SK-N-SH (cell line): Measurements from ENCODE around the gene ABCB4. TPM values are rescaled to one million over a fixed set of nuclear protein-coding genes. Genes with fewer than 3 reads are reported as not detected.

ENCODE experiments used
- CTCF ChIA-PET: fragments of 300-600, 350-600 bp; formaldehyde crosslinking; extraction: SDS; loops from one replicate; lab custom pipeline; 2021; lab: Yijun Ruan, JAX
- POLR2A ChIA-PET: fragments of 350-600 bp; sonication (Branson Sonifier 250); formaldehyde crosslinking; extraction: SDS; loops from one replicate; lab custom pipeline; 2020; ENCODE audit warnings: antibody characterized with exemption, inconsistent platforms; lab: Yijun Ruan, JAX
- DNase-seq: peaks from one replicate; pipeline ENCODE4 v3.0.0; 2012
- H2AFZ ChIP-seq: fragments of 200-600 bp; sonication (generic); 2 replicates; pipeline ENCODE4 v1.8.1; 2016; ENCODE audit warnings: antibody characterized with exemption, mild to moderate bottlenecking, low read depth
- H3F3A ChIP-seq: fragments of 200-600 bp; sonication (generic); replicated peaks from 2 replicates; pipeline ENCODE3; 2016; ENCODE audit warnings: antibody characterized with exemption, mild to moderate bottlenecking; ENCODE audit not compliant: insufficient read depth
- H3K27ac ChIP-seq, 2 experiments: fragments of 200-500 bp in 1 of 2; fragments of 200-600 bp in 1 of 2; sonication (Bioruptor generic) in 1 of 2; sonication (generic), shearing (Covaris generic) in 1 of 2; 2 replicates each; pipeline versions ENCODE4 v1.5.1 to v1.6.1; 2014 to 2016; ENCODE audit warnings: low read depth in 2 of 2, inconsistent platforms in 1 of 2, low read length in 1 of 2, mild to moderate bottlenecking in 1 of 2, mixed read lengths in 1 of 2
- H3K27me3 ChIP-seq: fragments of 200-600 bp; sonication (generic), shearing (Covaris generic); 2 replicates; pipeline ENCODE4 v1.6.1; 2016; ENCODE audit warnings: mixed run types; ENCODE audit not compliant: insufficient read depth
- H3K36me3 ChIP-seq, 2 experiments: fragments of 200-500 bp in 1 of 2; fragments of 200-600 bp in 1 of 2; sonication (Bioruptor generic) in 1 of 2; sonication (generic) in 1 of 2; replicated peaks in 1 of 2; 2 replicates each; pipeline versions ENCODE3 to v1.5.1; 2014 to 2016; ENCODE audit warnings: low read length in 1 of 2, mild to moderate bottlenecking in 1 of 2; ENCODE audit not compliant: insufficient read depth in 2 of 2, control insufficient read depth in 1 of 2
- H3K4me1 ChIP-seq, 2 experiments: fragments of 200-500 bp in 1 of 2; fragments of 200-600 bp in 1 of 2; sonication (Bioruptor generic) in 1 of 2; sonication (generic), shearing (Covaris generic) in 1 of 2; 2 replicates each; pipeline versions ENCODE4 v1.5.1 to v1.6.1; 2014 to 2016; ENCODE audit warnings: low read depth in 1 of 2, low read length in 1 of 2, mixed run types in 1 of 2; ENCODE audit not compliant: insufficient read depth in 2 of 2, control insufficient read depth in 1 of 2
- H3K4me2 ChIP-seq: fragments of 200-600 bp; sonication (generic), shearing (Covaris generic); 2 replicates; pipeline ENCODE4 v1.6.1; 2017; ENCODE audit warnings: mixed run types
- H3K4me3 ChIP-seq, 2 experiments: fragments of 200-500 bp in 1 of 2; fragments of 200-600 bp in 1 of 2; sonication (Bioruptor generic) in 1 of 2; sonication (generic), shearing (Covaris generic) in 1 of 2; 2 replicates each; pipeline versions ENCODE4 v1.5.1 to v1.8.1; 2014 to 2016; ENCODE audit warnings: low read depth in 2 of 2, inconsistent platforms in 1 of 2, low read length in 1 of 2, mild to moderate bottlenecking in 1 of 2, mixed read lengths in 1 of 2, moderate library complexity in 1 of 2
- H3K79me2 ChIP-seq: fragments of 200-600 bp; sonication (generic); 2 replicates; pipeline ENCODE4 v1.8.1; 2017; ENCODE audit warnings: mild to moderate bottlenecking; ENCODE audit not compliant: insufficient read depth
- H3K9ac ChIP-seq: fragments of 200-600 bp; sonication (generic); 2 replicates; pipeline ENCODE4 v1.6.1; 2017; ENCODE audit warnings: mixed run types
- H3K9me2 ChIP-seq: fragments of 200-600 bp; sonication (generic); 2 replicates; pipeline ENCODE4 v1.6.1; 2017; ENCODE audit warnings: mixed run types
- H3K9me3 ChIP-seq: fragments of 200-600 bp; sonication (generic); 2 replicates; pipeline ENCODE4 v1.6.1; 2017; ENCODE audit warnings: mixed run types, mild to moderate bottlenecking, moderate library complexity
- H4K20me1 ChIP-seq: fragments of 200-600 bp; sonication (generic); 2 replicates; pipeline ENCODE4 v1.6.1; 2017; ENCODE audit warnings: mild to moderate bottlenecking, mixed run types; ENCODE audit not compliant: insufficient read depth
- ELF1 ChIP-seq: IDR thresholded peaks from 2 replicates; pipeline ENCODE4 v1.4.0; 2012
- EP300 ChIP-seq, 2 experiments: IDR thresholded peaks; 2 replicates each; pipeline versions ENCODE4 v1.4.0 to v1.6.1; 2012; ENCODE audit warnings: borderline replicate concordance in 1 of 2, low read depth in 1 of 2, low read length in 1 of 2
- EZH2phosphoT487 ChIP-seq: fragments of 200-600 bp; sonication (generic); IDR thresholded peaks from 2 replicates; pipeline ENCODE4 v1.6.1; 2017; ENCODE audit warnings: low read depth, mixed run types, mild to moderate bottlenecking, antibody characterized with exemption, moderate library complexity, borderline replicate concordance
- FOXJ3 ChIP-seq: sonication (generic); formaldehyde crosslinking; IDR thresholded peaks from 2 replicates; pipeline ENCODE4 v1.5.1; 2020; ENCODE audit warnings: mild to moderate bottlenecking, missing genetic modification reagents
- FOXM1 ChIP-seq: IDR thresholded peaks from 2 replicates; pipeline ENCODE4 v1.4.0; 2012; ENCODE audit warnings: low read depth, mild to moderate bottlenecking
- GATA2 ChIP-seq: sonication (generic); formaldehyde crosslinking; IDR thresholded peaks from 2 replicates; pipeline ENCODE4 v1.5.0; 2020; ENCODE audit warnings: mild to moderate bottlenecking, missing genetic modification reagents
- JUND ChIP-seq: IDR thresholded peaks from 2 replicates; pipeline ENCODE4 v1.4.0; 2012
- MAX ChIP-seq: IDR thresholded peaks from 2 replicates; pipeline ENCODE4 v1.4.0; 2012; ENCODE audit warnings: low read depth
- NFIC ChIP-seq: IDR thresholded peaks from 2 replicates; pipeline ENCODE4 v1.4.0; 2012; ENCODE audit warnings: borderline replicate concordance
- NRF1 ChIP-seq: IDR thresholded peaks from 2 replicates; pipeline ENCODE4 v1.6.1; 2012; ENCODE audit warnings: low read depth, mild to moderate bottlenecking, low read length
- RAD21 ChIP-seq: IDR thresholded peaks from 2 replicates; pipeline ENCODE4 v1.6.1; 2012; ENCODE audit warnings: mild to moderate bottlenecking, low read length
- REST ChIP-seq: IDR thresholded peaks from 2 replicates; pipeline ENCODE4 v1.6.1; 2012; ENCODE audit warnings: mild to moderate bottlenecking, low read depth, low read length, moderate library complexity
- RFX5 ChIP-seq: IDR thresholded peaks from 2 replicates; pipeline ENCODE4 v1.6.1; 2012; ENCODE audit warnings: mild to moderate bottlenecking, improper control_type of control experiment, low read length
- SMC3 ChIP-seq: IDR thresholded peaks from 2 replicates; pipeline ENCODE4 v1.6.1; 2012; ENCODE audit warnings: low read depth, low read length, improper control_type of control experiment
- TAF1 ChIP-seq: IDR thresholded peaks from 2 replicates; pipeline ENCODE4 v1.6.1; 2012; ENCODE audit warnings: low read depth, mild to moderate bottlenecking, low read length, moderate library complexity, borderline replicate concordance
- TCF12 ChIP-seq: IDR thresholded peaks from 2 replicates; pipeline ENCODE4 v1.4.0; 2012
- TEAD4 ChIP-seq: IDR thresholded peaks from 2 replicates; pipeline ENCODE4 v1.4.0; 2012; ENCODE audit warnings: mild to moderate bottlenecking, borderline replicate concordance; ENCODE audit not compliant: insufficient read depth
- WGBS: methylation state at CpG from one replicate; pipeline ENCODE4 v1.1.6; 2017; ENCODE audit warnings: low lambda C conversion rate; 5-methylcytosine and 5-hydroxymethylcytosine counted together
- polyA plus RNA-seq, 3 experiments: library from polyadenylated mRNA; depleted of rRNA; stranded (reverse); fragments of >200 nt; gene quantifications; 2 replicates each; pipeline ENCODE4 v1.2.3, GENCODE V29; 2012
- TF ChIP-seq, protein P1 (sequence below): fragments of 150-350 bp; IDR thresholded peaks from 2 replicates; pipeline ENCODE4 v1.6.1; 2017; ENCODE audit warnings: antibody characterized with exemption, low read length, low read depth, borderline replicate concordance
- TF ChIP-seq, protein P2 (sequence below): IDR thresholded peaks from 2 replicates; pipeline ENCODE4 v1.4.0; 2012; ENCODE audit warnings: low read depth, borderline replicate concordance

The ABCB4 gene
- polyA plus RNA-seq, 1 of the 3 experiments (the other 2 are of a cell fraction): 0.18 TPM

GRCh38 chr7:87411186-87411585 lies 64.3 kb downstream of the ABCB4 start:
- no peaks in the 10 kb centered on the region for H3K27me3 ChIP-seq
- H4K20me1 ChIP-seq: no peaks in the 10 kb centered on the region
- no peak for DNase-seq
- H3K27ac ChIP-seq: no peak overlapping the region
- no peak overlapping the region for H3K9ac ChIP-seq
- ChIA-PET POLR2A (no interaction called here), CTCF (interaction anchor here (0.7 to 17.4 kb wide), 4 partner anchors 12 to 107 kb away, joined by 3 to 409 read pairs (median 4); no protein-coding TSS in a partner anchor)
- no peaks in the 10 kb centered on the region for H3K9me3 ChIP-seq
- no peaks in the 10 kb centered on the region for H3K36me3 ChIP-seq
- peaks cover 8 to 9% of the 10 kb centered on the region in 2 experiments; a peak in 3 of 4 replicates for H3K4me1 ChIP-seq
- peaks cover 10% of the 10 kb centered on the region for H3F3A ChIP-seq
- 75% methylated on average over 1 of the region's 1 CpG for WGBS
- H2AFZ ChIP-seq: no peak overlapping the region
- no peak overlapping the region for H3K4me3 ChIP-seq
- TF ChIP-seq, protein P1, sequence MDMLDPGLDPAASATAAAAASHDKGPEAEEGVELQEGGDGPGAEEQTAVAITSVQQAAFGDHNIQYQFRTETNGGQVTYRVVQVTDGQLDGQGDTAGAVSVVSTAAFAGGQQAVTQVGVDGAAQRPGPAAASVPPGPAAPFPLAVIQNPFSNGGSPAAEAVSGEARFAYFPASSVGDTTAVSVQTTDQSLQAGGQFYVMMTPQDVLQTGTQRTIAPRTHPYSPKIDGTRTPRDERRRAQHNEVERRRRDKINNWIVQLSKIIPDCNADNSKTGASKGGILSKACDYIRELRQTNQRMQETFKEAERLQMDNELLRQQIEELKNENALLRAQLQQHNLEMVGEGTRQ: no peak
- TF ChIP-seq JUND: no peak
- H3K4me2 ChIP-seq: no peak overlapping the region
- H3K9me2 ChIP-seq: no peaks in the 10 kb centered on the region
- no peaks in the 10 kb centered on the region for H3K79me2 ChIP-seq

- no peaks in the 10 kb centered on the region for H3F3A ChIP-seq
- no peak for DNase-seq
- no peaks in the 10 kb centered on the region for H3K27me3 ChIP-seq
- H4K20me1 ChIP-seq: no peaks in the 10 kb centered on the region
- no peak overlapping the region for H2AFZ ChIP-seq
- H3K9me2 ChIP-seq: no peaks in the 10 kb centered on the region
- H3K9me3 ChIP-seq: no peaks in the 10 kb centered on the region
- no peak overlapping the region for H3K4me3 ChIP-seq
- TF ChIP-seq MAX (no peak), EP300 (IDR thresholded peaks at IDR 0.05; ENCODE audit: borderline replicate concordance in 1 of 2, low read depth in 1 of 2, low read length in 1 of 2) (no peak), NRF1 (no peak), REST (no peak), SMC3 (no peak), EZH2phosphoT487 (no peak), FOXM1 (no peak), RAD21 (no peak), RFX5 (no peak), JUND (no peak), NFIC (no peak), TEAD4 (no peak), FOXJ3 (CRISPR knock-in tag) (no peak), GATA2 (CRISPR knock-in tag) (no peak), TCF12 (no peak), TAF1 (no peak), ELF1 (no peak)
- TF ChIP-seq, protein P2, sequence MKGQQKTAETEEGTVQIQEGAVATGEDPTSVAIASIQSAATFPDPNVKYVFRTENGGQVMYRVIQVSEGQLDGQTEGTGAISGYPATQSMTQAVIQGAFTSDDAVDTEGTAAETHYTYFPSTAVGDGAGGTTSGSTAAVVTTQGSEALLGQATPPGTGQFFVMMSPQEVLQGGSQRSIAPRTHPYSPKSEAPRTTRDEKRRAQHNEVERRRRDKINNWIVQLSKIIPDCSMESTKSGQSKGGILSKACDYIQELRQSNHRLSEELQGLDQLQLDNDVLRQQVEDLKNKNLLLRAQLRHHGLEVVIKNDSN: no peak
- no peak overlapping the region for H3K9ac ChIP-seq
- H3K79me2 ChIP-seq: no peaks in the 10 kb centered on the region
- no peak overlapping the region for H3K4me2 ChIP-seq
- no peaks in the 10 kb centered on the region for H3K36me3 ChIP-seq
- no peaks in the 10 kb centered on the region for H3K4me1 ChIP-seq
- CTCF ChIA-PET: interaction anchor here (0.7 to 17.4 kb wide), 4 partner anchors 10 to 168 kb away, joined by 3 to 409 read pairs (median 28); no protein-coding TSS in a partner anchor
- POLR2A ChIA-PET: no interaction called here
- H3K27ac ChIP-seq: no peak overlapping the region
Observed at GRCh38 chr7:87404674-87405073, 70.8 kb downstream of the ABCB4 start.
